ENCODE data around the gene TPRX1.
"Not testable (repeated sequence)": the region's sequence is repeated elsewhere in the genome, so short reads cannot be mapped to it uniquely, and the experiment has no call there.

Gene TPRX1, protein sequence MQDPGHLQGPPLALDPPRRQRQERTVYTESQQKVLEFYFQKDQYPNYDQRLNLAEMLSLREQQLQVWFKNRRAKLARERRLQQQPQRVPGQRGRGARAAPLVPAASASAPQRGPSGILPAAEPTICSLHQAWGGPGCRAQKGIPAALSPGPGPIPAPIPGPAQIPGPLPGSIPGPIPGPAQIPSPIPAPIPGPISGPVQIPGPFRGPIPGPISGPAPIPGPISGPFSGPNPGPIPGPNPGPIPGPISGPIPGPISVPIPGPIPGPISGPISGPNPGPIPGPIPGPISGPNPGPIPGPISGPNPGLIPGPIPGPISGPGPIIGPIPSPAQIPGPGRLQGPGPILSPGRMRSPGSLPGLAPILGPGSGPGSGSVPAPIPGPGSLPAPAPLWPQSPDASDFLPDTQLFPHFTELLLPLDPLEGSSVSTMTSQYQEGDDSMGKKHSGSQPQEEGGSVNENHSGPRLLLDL

DNA sequence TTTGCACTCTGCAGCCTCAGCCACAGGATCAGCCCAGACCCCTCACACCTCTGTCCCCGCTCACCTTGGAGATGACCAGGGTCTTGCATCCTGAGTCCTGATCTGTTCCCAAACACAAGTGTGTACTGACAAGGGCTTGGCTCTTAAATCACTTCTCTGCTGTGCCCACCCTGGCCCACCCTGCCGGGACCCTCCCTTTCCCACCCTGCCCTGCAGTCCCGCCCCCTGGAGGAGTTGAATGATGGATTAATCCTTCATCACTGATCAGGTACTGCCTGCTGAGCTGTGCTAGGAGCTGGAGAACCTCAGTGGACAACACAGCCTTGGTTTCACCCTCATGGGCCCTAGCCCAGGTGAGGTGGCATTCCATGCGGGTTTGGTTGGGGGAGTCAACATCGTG lies at the start of gene TPRX1:
TSS of gene TPRX1 (minus strand) at position 101 of the 400 bp plus-strand sequence. CDS start at position 89, 12 bp downstream.
- not testable (repeated sequence) for DNase-seq

DNA sequence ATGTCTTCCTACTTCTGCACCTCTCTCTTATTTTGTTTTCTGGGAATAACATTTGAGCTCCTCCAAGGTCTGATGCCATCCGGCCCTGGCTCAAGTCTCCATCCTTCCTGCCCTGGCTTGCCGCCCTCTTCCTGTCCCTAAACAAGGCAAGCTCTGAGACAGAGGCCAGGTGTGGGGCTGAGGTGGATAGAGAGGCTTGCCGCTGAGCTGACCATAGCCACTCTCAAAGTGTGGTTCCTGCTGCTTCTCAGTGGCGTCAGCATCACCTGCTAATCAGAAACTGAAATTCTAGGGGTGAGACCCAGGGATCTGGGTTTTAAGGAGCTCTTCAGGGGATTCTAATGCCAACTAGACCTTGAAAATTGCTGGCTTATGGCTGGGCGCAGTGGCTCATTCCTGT lies 48.7 kb upstream of the TPRX1 start:
- DNase-seq: no peak

DNA sequence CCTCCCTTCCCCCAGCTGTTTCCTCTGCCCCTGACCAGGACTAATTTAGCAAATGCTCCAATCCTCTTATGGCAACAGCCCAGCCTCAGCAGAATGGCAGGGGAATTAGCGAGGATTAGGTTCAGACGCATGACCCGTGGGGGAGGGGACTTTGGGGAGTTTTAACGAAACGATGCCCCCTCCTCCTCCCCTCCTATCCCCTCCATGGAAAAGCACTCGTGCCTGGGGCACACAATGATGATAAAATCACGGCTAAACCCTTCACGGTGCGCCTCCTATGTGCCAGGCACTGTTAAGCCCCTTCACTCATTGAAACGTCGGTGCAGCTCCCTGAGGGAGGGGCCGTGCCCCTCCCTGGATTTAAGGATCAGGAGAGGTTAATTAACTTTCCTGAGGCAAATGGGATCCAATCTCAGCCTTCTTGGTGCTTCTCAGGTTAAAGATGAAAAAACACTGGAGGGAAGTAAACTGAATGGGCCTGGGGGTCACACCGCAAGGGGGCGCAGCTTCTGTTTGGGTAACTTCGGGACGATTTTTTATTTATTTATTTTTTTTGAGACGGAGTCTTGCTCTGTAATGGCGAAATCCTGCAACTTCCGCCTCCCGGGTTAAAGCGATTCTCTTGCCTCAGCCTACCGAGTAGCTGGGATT lies 44.6 kb upstream of the TPRX1 start:
- peak; percentile 59 for DNase-seq

- DNase-seq: no peak
These were observed 44.1 kb upstream of the TPRX1 start for GRCh38 chr19:47848425-47848822.

- DNase-seq: no peak
These were observed 38.6 kb upstream of the TPRX1 start for GRCh38 chr19:47842941-47843340.

- no peak for DNase-seq
These were observed 35.6 kb upstream of the TPRX1 start for GRCh38 chr19:47839913-47840312.

GRCh38 chr19:47839411-47839810 lies 35.1 kb upstream of the TPRX1 start:
- no peak for DNase-seq

DNA sequence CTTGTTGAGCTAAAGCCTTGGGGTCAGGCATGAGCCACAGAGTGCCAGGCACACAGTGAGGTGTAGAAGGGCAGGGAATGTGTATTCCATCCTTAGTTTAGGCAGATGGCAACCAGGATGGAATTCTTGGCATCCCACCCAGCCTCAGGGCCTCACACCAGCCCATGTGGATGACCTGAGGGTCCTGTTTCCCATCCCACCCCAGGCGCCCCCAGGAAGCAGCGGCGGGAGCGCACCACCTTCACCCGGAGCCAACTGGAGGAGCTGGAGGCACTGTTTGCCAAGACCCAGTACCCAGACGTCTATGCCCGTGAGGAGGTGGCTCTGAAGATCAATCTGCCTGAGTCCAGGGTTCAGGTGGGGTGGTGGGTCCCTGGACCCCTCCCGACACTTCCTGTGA lies 31.7 kb upstream of the TPRX1 start:
- DNase-seq: no peak

GRCh38 chr19:47832723-47833122 lies 28.4 kb upstream of the TPRX1 start:
- DNase-seq: no peak

DNA sequence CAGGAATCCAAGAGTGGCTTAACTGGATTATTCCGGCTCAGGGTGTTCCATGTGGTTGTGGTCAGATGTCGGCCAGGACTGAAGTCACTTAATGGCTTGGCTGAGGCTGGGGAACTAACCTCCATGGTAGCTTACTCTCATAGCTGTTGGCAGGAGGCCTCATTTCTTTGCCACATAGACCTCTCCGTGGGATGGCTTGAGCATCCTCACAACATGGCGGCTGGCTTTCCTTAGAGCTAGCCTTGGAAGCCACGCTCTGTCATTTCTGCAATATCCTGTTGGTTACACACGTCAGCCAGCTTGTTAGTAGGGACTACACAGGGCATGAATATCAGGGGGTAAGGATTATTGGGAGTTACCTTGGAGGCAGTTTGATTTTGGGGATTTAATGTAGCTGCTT lies 22.4 kb upstream of the TPRX1 start:
- DNase-seq: no peak

- no peak for DNase-seq
These were observed 20.0 kb upstream of the TPRX1 start for GRCh38 chr19:47824396-47824795.

DNA sequence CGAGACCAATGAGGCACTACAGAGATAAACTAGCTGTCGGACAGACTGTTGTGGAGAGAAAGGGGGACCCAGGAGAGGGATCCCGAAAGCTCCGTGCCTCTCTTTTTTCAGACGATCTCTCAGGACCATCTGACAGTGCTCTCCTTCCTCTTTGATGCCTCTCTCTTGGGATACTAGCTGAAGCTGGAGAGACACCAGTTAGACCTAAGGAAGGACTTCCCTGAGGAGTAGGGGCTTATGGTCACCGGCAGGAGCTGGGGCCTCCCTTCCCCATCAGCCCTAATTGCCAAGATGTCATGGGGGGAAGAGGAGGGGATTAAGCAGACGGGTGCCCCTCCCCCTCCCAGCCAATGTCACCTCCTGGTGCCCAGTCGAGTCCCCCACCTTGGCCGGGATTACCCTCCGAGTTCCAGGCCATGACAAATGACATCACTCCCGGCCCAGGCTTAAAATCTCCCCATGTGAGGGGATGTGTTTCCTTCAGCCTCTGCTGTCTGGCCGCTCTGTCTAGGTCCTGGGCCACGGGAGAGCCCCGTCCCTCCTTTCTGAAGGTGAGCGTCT lies 17.2 kb upstream of the TPRX1 start, which contains the start of gene CRX:
TSS of gene CRX (plus strand) at position 478 of the 561 bp plus-strand sequence. CDS start 12,507 bp downstream, outside the sequence.
- DNase-seq: no peak

DNA sequence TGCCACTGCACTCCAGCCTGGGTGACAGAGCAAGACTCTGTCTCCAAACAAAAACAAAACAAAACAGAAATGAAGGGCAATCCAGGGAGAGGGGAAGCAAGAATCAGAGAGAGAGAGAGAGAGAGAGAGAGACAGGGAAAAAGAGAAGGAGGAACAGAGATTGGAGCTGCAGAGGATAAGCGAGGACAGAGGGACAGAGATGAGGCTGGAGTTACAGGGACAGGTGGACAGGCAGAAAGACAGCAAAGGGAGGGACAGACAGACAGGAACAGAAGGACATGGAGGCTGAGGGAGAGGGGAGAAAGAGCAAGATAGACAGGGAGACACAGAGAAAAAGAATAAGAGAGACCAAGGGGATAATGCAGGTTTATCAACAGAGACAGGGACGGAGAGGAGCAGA lies 16.1 kb upstream of the TPRX1 start:
- DNase-seq: no peak

GRCh38 chr19:47819858-47820257 lies 15.5 kb upstream of the TPRX1 start:
- no peak for DNase-seq

- not testable (repeated sequence) for DNase-seq
These were observed 13.9 kb upstream of the TPRX1 start for GRCh38 chr19:47818221-47818620.

GRCh38 chr19:47816270-47816669 lies 11.9 kb upstream of the TPRX1 start:
- not testable (repeated sequence) for DNase-seq

- DNase-seq: no peak
These were observed 9.6 kb upstream of the TPRX1 start for GRCh38 chr19:47813995-47814328.

DNA sequence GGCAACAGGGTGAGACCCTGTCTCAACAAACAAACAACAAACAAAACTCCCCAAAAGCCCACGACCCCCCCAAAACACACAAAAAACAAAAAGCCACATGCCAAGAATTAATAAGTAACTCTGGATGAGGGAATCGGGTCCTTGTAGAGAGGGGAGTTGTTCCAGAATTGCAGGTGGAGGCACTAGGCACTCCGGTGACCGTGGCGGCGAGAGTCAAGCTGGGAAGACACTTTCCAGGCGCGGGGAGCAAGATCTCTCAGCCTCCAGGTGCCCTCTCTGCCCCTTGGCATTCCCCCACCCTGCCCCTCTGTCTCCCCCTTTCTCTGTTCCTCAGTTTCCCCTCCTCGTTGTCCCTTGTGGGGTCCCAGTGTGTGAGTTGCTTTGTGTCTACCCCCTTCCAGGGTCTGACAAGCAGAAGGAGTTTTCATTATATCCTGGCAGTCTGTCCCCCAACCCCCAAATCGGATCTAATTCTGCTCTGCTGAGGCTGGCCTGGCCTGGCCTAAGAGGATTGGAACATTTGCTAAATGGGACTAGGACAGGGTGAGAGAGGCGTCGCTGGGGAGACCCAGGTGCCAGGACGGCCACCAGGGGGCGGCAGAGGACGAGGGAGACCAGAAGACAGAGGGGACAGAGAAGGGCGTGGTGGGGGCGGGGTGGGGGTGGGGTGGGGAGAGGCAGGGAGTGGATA lies 9.1 kb upstream of the TPRX1 start:
- peak; percentile 88 to 91 for DNase-seq

GRCh38 chr19:47806435-47806834 lies 2.1 kb upstream of the TPRX1 start:
- no peak for DNase-seq

GRCh38 chr19:47805313-47805712 lies 962 bp upstream of the TPRX1 start:
- no peak for DNase-seq

- DNase-seq: not testable (repeated sequence)
These were observed 680 bp downstream of the TPRX1 start for GRCh38 chr19:47803671-47804070.

DNA sequence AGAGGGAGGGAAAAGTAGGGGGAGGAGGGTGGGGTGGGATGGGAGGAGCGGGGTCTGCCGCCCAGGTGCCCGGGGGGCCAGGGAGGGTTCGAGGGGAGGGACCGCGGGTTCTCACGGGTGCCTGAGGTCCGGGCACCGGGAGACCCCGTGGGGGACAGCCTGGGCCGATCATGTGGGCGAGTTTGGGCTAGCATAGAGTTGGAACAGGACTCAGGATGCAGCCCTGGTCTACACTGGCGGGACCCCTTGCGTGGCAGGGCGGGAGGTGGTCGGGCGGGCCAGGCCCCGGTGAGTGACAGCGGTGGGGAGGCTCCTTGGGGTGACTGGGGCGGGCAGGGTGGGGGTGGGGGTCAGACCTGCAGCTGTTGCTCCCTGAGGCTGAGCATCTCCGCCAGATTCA lies 1.2 kb downstream of the TPRX1 start:
- not testable (repeated sequence) for DNase-seq

GRCh38 chr19:47802521-47803043 lies 1.8 kb downstream of the TPRX1 start:
- no peak for DNase-seq
